GM12878 (cell line): Measurements from ENCODE around the gene CEACAM4. TPM values are rescaled to one million over a fixed set of nuclear protein-coding genes. Genes with fewer than 3 reads are reported as not detected.

Experiments used
- ATAC-seq: fragments of 200-7000 bp; cut with Tn5 transposase; 3 replicates; pipeline ENCODE4 v1.9.1; 2020; ENCODE audit warnings: mild to moderate bottlenecking, moderate library complexity
- BruUV-seq: library from RNA; stranded (reverse); fragments of 400-500 nt; replicated peaks from 2 replicates; lab custom pipeline; 2021; lab: Mats Ljungman, UMichigan
- CTCF ChIA-PET: fragments of 300-600 bp; sonication (Branson Sonifier 250); formaldehyde crosslinking; extraction: SDS; loops from one replicate; lab custom pipeline; 2021; ENCODE audit warnings: inconsistent platforms; lab: Yijun Ruan, JAX
- POLR2A ChIA-PET: fragments of 350-600 bp; formaldehyde crosslinking; extraction: SDS; loops from one replicate; lab custom pipeline; 2021; ENCODE audit warnings: inconsistent platforms; lab: Charles Lee
- RAD21 ChIA-PET: fragments of 300-600 bp; sonication (Branson Sonifier 250); formaldehyde crosslinking; loops from one replicate; lab custom pipeline; 2023; ENCODE audit warnings: antibody characterized with exemption; ENCODE audit not compliant: unreplicated experiment; lab: Charles Lee
- SMC1A ChIA-PET: fragments of 300-600 bp; sonication (Branson Sonifier 250); formaldehyde crosslinking; loops from one replicate; lab custom pipeline; 2023; ENCODE audit not compliant: unreplicated experiment, uncharacterized antibody; lab: Charles Lee
- DNase-seq: peaks from one replicate; pipeline ENCODE4 v3.0.0-alpha.2; 2011; ENCODE audit warnings: low read depth, low spot score
- FAIRE-seq: peaks from 3 replicates; lab custom pipeline; 2011; peaks lifted over from hg19 to GRCh38; lab: Jason Lieb, UNC
- H2AFZ ChIP-seq: 2 replicates; pipeline ENCODE4 v1.6.0; 2011; ENCODE audit warnings: low read depth, low read length, control low read depth; ENCODE audit not compliant: control insufficient read depth
- H3K27ac ChIP-seq: 2 replicates; pipeline ENCODE4 v1.5.1; 2011; ENCODE audit warnings: control low read depth; ENCODE audit not compliant: control insufficient read depth, insufficient read depth
- H3K27me3 ChIP-seq, 2 experiments: replicated peaks in 1 of 2; 2 replicates each; pipeline versions ENCODE4 v1.6.0 to v1.6.1; 2011; ENCODE audit warnings: low read length in 1 of 2; ENCODE audit not compliant: control insufficient read depth in 2 of 2, insufficient read depth in 2 of 2
- H3K36me3 ChIP-seq, 2 experiments: 2 replicates each; pipeline ENCODE4 v1.5.1; 2011; ENCODE audit warnings: low read length in 1 of 2; ENCODE audit not compliant: control insufficient read depth in 2 of 2, insufficient read depth in 2 of 2
- H3K4me1 ChIP-seq: 2 replicates; pipeline ENCODE4 v1.6.1; 2011; ENCODE audit warnings: mild to moderate bottlenecking, low read length, moderate library complexity, mixed read lengths; ENCODE audit not compliant: control insufficient read depth, insufficient read depth
- H3K4me2 ChIP-seq: 2 replicates; pipeline ENCODE4 v1.6.0; 2011; ENCODE audit warnings: control low read depth; ENCODE audit not compliant: control insufficient read depth, insufficient read depth
- H3K4me3 ChIP-seq: fragments of 200-600 bp; sonication (generic); 2 replicates; pipeline ENCODE4 v1.5.1; 2016
- H3K79me2 ChIP-seq: 2 replicates; pipeline ENCODE4 v1.6.0; 2011; ENCODE audit warnings: low read length; ENCODE audit not compliant: control insufficient read depth, insufficient read depth
- H3K9ac ChIP-seq: 2 replicates; pipeline ENCODE4 v1.8.0; 2011; ENCODE audit warnings: low read length, control low read depth, mixed read lengths; ENCODE audit not compliant: control insufficient read depth, insufficient read depth
- H3K9me3 ChIP-seq: replicated peaks from 3 replicates; pipeline ENCODE4 v1.5.1; 2011; ENCODE audit warnings: mild to moderate bottlenecking, low read length; ENCODE audit not compliant: control insufficient read depth, insufficient read depth
- H4K20me1 ChIP-seq: 2 replicates; pipeline ENCODE4 v1.6.0; 2011; ENCODE audit not compliant: control insufficient read depth, insufficient read depth
- BRCA1 ChIP-seq: IDR thresholded peaks from 2 replicates; pipeline ENCODE4 v1.6.1; 2011; ENCODE audit warnings: low read depth, low read length, improper control_type of control experiment
- ESRRA ChIP-seq: IDR thresholded peaks from 2 replicates; pipeline ENCODE4 v1.6.1; 2012; ENCODE audit warnings: mild to moderate bottlenecking, low read length, improper control_type of control experiment
- HCFC1 ChIP-seq: fragments of 150-350 bp; IDR thresholded peaks from 2 replicates; pipeline ENCODE4 v1.6.1; 2014; ENCODE audit warnings: low read length
- HDAC2 ChIP-seq: fragments of 200-600 bp; sonication (generic); IDR thresholded peaks from 2 replicates; pipeline ENCODE4 v1.6.1; 2017
- MTA2 ChIP-seq: fragments of 450-650 bp; IDR thresholded peaks from 2 replicates; pipeline ENCODE4 v1.6.1; 2016; ENCODE audit warnings: low read depth, mild to moderate bottlenecking, moderate library complexity
- NFYA ChIP-seq: IDR thresholded peaks from 2 replicates; pipeline ENCODE4 v1.6.1; 2011; ENCODE audit warnings: low read depth, mild to moderate bottlenecking, low read length, improper control_type of control experiment, borderline replicate concordance
- RBBP5 ChIP-seq: fragments of 200-600 bp; sonication (generic); conservative IDR thresholded peaks from 2 replicates; pipeline ENCODE4 v1.6.1; 2016
- SMAD5 ChIP-seq: IDR thresholded peaks from 2 replicates; pipeline ENCODE4 v1.6.1; 2016; ENCODE audit warnings: antibody characterized with exemption, low read depth
- WGBS: methylation state at CpG from one replicate; pipeline ENCODE4 v1.1.6; 2016; ENCODE audit warnings: low lambda C conversion rate; ENCODE audit not compliant: insufficient replicate concordance, insufficient coverage; ENCODE audit errors: missing lambda C conversion rate; 5-methylcytosine and 5-hydroxymethylcytosine counted together
- in situ Hi-C: fragments of 300-500 bp; cut with MboI; formaldehyde crosslinking; loops from 9 replicates; pipeline ENCODE4 v1.14.3; 2018; ENCODE audit warnings: mixed read lengths
- intact Hi-C: fragments of 100-400 bp; cut with micrococcal nuclease; formaldehyde crosslinking; loops from one replicate; pipeline ENCODE4 v1.14.2; 2022; ENCODE audit not compliant: unreplicated experiment
- polyA plus RNA-seq, 11 experiments: library from polyadenylated mRNA; depleted of rRNA in 4 of 11; unstranded in 6 of 11; stranded (reverse) in 5 of 11; fragments of >200 nt; fragmentation: Nextera tagmentation in 4 of 11; fragmentation: Illumina TruSeq in 1 of 11; extraction: Ambion mirVana in 4 of 11; extraction: Trizol in 1 of 11; gene quantifications; 1 replicate in 1 of 11; 2 replicates in 10 of 11; pipeline versions ENCODE4 v1.2.1 to v1.2.3, GENCODE V29; 2011 to 2016; ENCODE audit warnings: inconsistent platforms in 2 of 11, missing spikeins in 2 of 11, low read depth in 1 of 11
- total RNA-seq, 4 experiments: library from RNA; depleted of rRNA in 3 of 4; stranded (reverse); fragments of >200 nt in 3 of 4; fragmentation: Illumina TruSeq in 1 of 4; extraction: Trizol in 1 of 4; gene quantifications; 2 replicates each; pipeline versions ENCODE4 v1.2.1 to v1.2.3, GENCODE V29; 2013 to 2021
- TF ChIP-seq, protein P1 (sequence below): fragments of 450-650 bp; formaldehyde crosslinking; IDR thresholded peaks from 2 replicates; pipeline ENCODE4 v1.5.0; 2022; ENCODE audit warnings: mild to moderate bottlenecking, missing genetic modification characterization
- TF ChIP-seq, protein P2 (sequence below): fragments of 450-650 bp; conservative IDR thresholded peaks from 2 replicates; pipeline ENCODE4 v1.6.1; 2017; ENCODE audit warnings: mild to moderate bottlenecking, moderate library complexity
- TF ChIP-seq, protein P3 (sequence below): fragments of 450-650 bp; IDR thresholded peaks from 2 replicates; pipeline ENCODE4 v1.6.1; 2017; ENCODE audit warnings: borderline replicate concordance

CEACAM4 gene
- total and polyA plus RNA-seq, 10 of the 15 experiments (the other 5 are each of a cell fraction or from before 2014, with no cell fraction given): not detected

DNA sequence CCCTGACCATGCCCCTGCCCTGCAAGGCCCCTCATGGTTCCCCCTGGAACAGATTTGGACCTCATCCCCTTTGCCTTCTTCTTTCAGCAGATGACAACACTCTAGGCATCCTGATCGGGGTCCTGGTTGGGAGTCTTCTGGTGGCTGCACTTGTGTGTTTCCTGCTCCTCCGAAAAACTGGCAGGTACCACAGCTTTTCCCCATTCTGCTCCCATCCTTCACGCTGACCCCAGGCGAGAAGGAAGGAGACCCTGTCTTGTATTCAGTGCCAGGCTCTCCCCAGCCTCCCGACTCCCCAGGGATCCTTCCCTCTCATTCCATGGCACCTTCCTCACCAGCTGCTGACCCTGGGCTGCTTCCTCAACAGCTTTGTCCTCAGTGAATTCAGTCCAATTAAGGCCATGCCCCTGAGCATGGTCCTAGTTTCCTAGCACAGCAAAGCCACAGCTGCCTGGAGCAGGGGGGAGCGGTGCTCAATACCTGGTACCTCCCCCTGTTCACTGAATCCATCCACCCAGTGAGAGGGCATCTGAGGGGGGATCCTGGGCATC lies 42.5 kb downstream of the CEACAM4 start:
- ChIA-PET POLR2A (no interaction called here), RAD21 (no interaction called here), SMC1A (no interaction called here), CTCF (interaction anchor here (0.9 to 1.4 kb wide), 2 partner anchors 13 to 14 kb away, joined by 3 read pairs; no protein-coding TSS in a partner anchor)
- H3K27ac ChIP-seq: no peak overlapping the region
- ATAC-seq: no peak
- intact Hi-C loops (no loop called here), in situ Hi-C loops (no loop called here)
- no peaks in the 10 kb centered on the region for H3K36me3 ChIP-seq
- H2AFZ ChIP-seq: no peak overlapping the region
- no peak for FAIRE-seq
- H3K79me2 ChIP-seq: no peaks in the 10 kb centered on the region
- WGBS: 36% methylated on average over 6 of the region's 6 CpGs
- peaks cover 14% of the 10 kb centered on the region for H3K9me3 ChIP-seq
- TF ChIP-seq BRCA1: no peak
- TF ChIP-seq NFYA: no peak
- TF ChIP-seq RBBP5: no peak
- TF ChIP-seq, protein P1, sequence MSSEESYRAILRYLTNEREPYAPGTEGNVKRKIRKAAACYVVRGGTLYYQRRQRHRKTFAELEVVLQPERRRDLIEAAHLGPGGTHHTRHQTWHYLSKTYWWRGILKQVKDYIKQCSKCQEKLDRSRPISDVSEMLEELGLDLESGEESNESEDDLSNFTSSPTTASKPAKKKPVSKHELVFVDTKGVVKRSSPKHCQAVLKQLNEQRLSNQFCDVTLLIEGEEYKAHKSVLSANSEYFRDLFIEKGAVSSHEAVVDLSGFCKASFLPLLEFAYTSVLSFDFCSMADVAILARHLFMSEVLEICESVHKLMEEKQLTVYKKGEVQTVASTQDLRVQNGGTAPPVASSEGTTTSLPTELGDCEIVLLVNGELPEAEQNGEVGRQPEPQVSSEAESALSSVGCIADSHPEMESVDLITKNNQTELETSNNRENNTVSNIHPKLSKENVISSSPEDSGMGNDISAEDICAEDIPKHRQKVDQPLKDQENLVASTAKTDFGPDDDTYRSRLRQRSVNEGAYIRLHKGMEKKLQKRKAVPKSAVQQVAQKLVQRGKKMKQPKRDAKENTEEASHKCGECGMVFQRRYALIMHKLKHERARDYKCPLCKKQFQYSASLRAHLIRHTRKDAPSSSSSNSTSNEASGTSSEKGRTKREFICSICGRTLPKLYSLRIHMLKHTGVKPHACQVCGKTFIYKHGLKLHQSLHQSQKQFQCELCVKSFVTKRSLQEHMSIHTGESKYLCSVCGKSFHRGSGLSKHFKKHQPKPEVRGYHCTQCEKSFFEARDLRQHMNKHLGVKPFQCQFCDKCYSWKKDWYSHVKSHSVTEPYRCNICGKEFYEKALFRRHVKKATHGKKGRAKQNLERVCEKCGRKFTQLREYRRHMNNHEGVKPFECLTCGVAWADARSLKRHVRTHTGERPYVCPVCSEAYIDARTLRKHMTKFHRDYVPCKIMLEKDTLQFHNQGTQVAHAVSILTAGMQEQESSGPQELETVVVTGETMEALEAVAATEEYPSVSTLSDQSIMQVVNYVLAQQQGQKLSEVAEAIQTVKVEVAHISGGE (CRISPR knock-in tag): no peak
- TF ChIP-seq SMAD5: no peak
- no peak for TF ChIP-seq HDAC2
- TF ChIP-seq, protein P2, sequence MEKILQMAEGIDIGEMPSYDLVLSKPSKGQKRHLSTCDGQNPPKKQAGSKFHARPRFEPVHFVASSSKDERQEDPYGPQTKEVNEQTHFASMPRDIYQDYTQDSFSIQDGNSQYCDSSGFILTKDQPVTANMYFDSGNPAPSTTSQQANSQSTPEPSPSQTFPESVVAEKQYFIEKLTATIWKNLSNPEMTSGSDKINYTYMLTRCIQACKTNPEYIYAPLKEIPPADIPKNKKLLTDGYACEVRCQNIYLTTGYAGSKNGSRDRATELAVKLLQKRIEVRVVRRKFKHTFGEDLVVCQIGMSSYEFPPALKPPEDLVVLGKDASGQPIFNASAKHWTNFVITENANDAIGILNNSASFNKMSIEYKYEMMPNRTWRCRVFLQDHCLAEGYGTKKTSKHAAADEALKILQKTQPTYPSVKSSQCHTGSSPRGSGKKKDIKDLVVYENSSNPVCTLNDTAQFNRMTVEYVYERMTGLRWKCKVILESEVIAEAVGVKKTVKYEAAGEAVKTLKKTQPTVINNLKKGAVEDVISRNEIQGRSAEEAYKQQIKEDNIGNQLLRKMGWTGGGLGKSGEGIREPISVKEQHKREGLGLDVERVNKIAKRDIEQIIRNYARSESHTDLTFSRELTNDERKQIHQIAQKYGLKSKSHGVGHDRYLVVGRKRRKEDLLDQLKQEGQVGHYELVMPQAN: no peak
- TF ChIP-seq HCFC1: no peak
- TF ChIP-seq ESRRA: no peak
- TF ChIP-seq, protein P3, sequence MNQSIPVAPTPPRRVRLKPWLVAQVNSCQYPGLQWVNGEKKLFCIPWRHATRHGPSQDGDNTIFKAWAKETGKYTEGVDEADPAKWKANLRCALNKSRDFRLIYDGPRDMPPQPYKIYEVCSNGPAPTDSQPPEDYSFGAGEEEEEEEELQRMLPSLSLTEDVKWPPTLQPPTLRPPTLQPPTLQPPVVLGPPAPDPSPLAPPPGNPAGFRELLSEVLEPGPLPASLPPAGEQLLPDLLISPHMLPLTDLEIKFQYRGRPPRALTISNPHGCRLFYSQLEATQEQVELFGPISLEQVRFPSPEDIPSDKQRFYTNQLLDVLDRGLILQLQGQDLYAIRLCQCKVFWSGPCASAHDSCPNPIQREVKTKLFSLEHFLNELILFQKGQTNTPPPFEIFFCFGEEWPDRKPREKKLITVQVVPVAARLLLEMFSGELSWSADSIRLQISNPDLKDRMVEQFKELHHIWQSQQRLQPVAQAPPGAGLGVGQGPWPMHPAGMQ: no peak
- no peak for TF ChIP-seq MTA2
- no peak for DNase-seq
- no peak overlapping the region for H3K4me2 ChIP-seq
- H3K4me3 ChIP-seq: no peak overlapping the region
- H3K27me3 ChIP-seq: no peaks in the 10 kb centered on the region
- H3K4me1 ChIP-seq: no peaks in the 10 kb centered on the region
- BruUV-seq: no TSS peak
- H4K20me1 ChIP-seq: no peaks in the 10 kb centered on the region; the same call in 1 of the 2 replicates
- no peak overlapping the region for H3K9ac ChIP-seq
